ENCODE measurements around the gene CNIH4. TPM values are rescaled to one million over a fixed set of nuclear protein-coding genes. Genes with fewer than 3 reads are reported as not detected.

CNIH4 gene
- total and polyA plus RNA-seq, 4 donors, result 11.9 to 40.2 (median 29.2) TPM

DNA sequence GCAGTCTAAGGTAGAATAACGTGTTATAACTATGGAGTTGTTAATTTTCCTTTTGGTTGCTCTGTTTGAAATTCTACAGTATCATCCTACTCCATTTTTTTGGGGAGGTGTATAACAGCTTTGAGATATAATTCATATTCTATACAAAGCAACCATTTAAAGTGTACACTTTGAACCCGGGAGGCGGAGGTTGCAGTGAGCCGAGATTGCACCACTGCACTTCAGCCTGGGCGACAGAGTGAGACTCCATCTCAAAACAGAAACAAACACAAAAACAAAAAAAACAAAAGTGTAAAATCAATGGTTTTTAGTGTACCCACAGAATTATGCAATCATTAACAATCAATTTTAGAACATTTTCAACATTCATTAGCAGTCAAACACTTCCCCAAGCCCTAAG is 33.8 kb downstream of the CNIH4 start:
- no peak for DNase-seq (ENCODE audit: low spot score)
- peaks cover 0 to 6% (median 1%) of the 10 kb centered on the region in 4 donors for H3K4me1 ChIP-seq (ENCODE audit: control insufficient read depth in 4 of 4, insufficient read depth in 4 of 4, low read length in 3 of 4)
- H3K36me3 ChIP-seq (ENCODE audit: control insufficient read depth in 4 of 4, insufficient read depth in 3 of 4, low read depth in 1 of 4, low read length in 3 of 4), result peaks cover 5 to 65% (median 46%) of the 10 kb centered on the region in 4 donors
- H3K9me3 ChIP-seq (ENCODE audit: control insufficient read depth in 4 of 4, low read length in 3 of 4), result no peaks in the 10 kb centered on the region
- TF ChIP-seq YY1 (IDR thresholded peaks at IDR 0.05) (peak; percentile 45), SP1 (IDR thresholded peaks at IDR 0.05) (no peak), GABPA (IDR thresholded peaks at IDR 0.05 in 1 of 2, conservative IDR thresholded peaks at IDR 0.05 in 1 of 2) (no peak), HNF4A (conservative IDR thresholded peaks at IDR 0.05) (peak; percentile 56 to 64), RXRA (IDR thresholded peaks at IDR 0.05) (no peak), JUND (IDR thresholded peaks at IDR 0.05) (no peak), HNF4G (IDR thresholded peaks at IDR 0.05) (no peak), FOXA2 (IDR thresholded peaks at IDR 0.05) (no peak), FOXA1 (IDR thresholded peaks at IDR 0.05) (no peak)
- TF ChIP-seq, protein P1, sequence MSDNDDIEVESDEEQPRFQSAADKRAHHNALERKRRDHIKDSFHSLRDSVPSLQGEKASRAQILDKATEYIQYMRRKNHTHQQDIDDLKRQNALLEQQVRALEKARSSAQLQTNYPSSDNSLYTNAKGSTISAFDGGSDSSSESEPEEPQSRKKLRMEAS (IDR thresholded peaks at IDR 0.05), result no peak
- TF ChIP-seq, protein P2, sequence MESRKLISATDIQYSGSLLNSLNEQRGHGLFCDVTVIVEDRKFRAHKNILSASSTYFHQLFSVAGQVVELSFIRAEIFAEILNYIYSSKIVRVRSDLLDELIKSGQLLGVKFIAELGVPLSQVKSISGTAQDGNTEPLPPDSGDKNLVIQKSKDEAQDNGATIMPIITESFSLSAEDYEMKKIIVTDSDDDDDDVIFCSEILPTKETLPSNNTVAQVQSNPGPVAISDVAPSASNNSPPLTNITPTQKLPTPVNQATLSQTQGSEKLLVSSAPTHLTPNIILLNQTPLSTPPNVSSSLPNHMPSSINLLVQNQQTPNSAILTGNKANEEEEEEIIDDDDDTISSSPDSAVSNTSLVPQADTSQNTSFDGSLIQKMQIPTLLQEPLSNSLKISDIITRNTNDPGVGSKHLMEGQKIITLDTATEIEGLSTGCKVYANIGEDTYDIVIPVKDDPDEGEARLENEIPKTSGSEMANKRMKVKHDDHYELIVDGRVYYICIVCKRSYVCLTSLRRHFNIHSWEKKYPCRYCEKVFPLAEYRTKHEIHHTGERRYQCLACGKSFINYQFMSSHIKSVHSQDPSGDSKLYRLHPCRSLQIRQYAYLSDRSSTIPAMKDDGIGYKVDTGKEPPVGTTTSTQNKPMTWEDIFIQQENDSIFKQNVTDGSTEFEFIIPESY (IDR thresholded peaks at IDR 0.05), result no peak
- TF ChIP-seq, protein P3, sequence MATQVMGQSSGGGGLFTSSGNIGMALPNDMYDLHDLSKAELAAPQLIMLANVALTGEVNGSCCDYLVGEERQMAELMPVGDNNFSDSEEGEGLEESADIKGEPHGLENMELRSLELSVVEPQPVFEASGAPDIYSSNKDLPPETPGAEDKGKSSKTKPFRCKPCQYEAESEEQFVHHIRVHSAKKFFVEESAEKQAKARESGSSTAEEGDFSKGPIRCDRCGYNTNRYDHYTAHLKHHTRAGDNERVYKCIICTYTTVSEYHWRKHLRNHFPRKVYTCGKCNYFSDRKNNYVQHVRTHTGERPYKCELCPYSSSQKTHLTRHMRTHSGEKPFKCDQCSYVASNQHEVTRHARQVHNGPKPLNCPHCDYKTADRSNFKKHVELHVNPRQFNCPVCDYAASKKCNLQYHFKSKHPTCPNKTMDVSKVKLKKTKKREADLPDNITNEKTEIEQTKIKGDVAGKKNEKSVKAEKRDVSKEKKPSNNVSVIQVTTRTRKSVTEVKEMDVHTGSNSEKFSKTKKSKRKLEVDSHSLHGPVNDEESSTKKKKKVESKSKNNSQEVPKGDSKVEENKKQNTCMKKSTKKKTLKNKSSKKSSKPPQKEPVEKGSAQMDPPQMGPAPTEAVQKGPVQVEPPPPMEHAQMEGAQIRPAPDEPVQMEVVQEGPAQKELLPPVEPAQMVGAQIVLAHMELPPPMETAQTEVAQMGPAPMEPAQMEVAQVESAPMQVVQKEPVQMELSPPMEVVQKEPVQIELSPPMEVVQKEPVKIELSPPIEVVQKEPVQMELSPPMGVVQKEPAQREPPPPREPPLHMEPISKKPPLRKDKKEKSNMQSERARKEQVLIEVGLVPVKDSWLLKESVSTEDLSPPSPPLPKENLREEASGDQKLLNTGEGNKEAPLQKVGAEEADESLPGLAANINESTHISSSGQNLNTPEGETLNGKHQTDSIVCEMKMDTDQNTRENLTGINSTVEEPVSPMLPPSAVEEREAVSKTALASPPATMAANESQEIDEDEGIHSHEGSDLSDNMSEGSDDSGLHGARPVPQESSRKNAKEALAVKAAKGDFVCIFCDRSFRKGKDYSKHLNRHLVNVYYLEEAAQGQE (IDR thresholded peaks at IDR 0.05), result no peak
- TF ChIP-seq, protein P4, sequence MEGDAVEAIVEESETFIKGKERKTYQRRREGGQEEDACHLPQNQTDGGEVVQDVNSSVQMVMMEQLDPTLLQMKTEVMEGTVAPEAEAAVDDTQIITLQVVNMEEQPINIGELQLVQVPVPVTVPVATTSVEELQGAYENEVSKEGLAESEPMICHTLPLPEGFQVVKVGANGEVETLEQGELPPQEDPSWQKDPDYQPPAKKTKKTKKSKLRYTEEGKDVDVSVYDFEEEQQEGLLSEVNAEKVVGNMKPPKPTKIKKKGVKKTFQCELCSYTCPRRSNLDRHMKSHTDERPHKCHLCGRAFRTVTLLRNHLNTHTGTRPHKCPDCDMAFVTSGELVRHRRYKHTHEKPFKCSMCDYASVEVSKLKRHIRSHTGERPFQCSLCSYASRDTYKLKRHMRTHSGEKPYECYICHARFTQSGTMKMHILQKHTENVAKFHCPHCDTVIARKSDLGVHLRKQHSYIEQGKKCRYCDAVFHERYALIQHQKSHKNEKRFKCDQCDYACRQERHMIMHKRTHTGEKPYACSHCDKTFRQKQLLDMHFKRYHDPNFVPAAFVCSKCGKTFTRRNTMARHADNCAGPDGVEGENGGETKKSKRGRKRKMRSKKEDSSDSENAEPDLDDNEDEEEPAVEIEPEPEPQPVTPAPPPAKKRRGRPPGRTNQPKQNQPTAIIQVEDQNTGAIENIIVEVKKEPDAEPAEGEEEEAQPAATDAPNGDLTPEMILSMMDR (IDR thresholded peaks at IDR 0.05; ENCODE audit: low read depth, low read length, missing input control), result no peak
- H3K4me3 ChIP-seq (ENCODE audit: low read depth in 1 of 3, low read length in 3 of 3), result no peak overlapping the region
- no peak overlapping the region for H3K9ac ChIP-seq (ENCODE audit: low read depth in 1 of 2, low read length in 2 of 2)
- H3K27ac ChIP-seq (ENCODE audit: low read depth in 1 of 2, low read length in 2 of 2), result no peak overlapping the region
- WGBS, result 62% methylated on average over 5 of the region's 5 CpGs
- H3K27me3 ChIP-seq (ENCODE audit: control insufficient read depth in 4 of 4, insufficient read depth in 4 of 4, low read length in 3 of 4), result no peaks in the 10 kb centered on the region

DNA sequence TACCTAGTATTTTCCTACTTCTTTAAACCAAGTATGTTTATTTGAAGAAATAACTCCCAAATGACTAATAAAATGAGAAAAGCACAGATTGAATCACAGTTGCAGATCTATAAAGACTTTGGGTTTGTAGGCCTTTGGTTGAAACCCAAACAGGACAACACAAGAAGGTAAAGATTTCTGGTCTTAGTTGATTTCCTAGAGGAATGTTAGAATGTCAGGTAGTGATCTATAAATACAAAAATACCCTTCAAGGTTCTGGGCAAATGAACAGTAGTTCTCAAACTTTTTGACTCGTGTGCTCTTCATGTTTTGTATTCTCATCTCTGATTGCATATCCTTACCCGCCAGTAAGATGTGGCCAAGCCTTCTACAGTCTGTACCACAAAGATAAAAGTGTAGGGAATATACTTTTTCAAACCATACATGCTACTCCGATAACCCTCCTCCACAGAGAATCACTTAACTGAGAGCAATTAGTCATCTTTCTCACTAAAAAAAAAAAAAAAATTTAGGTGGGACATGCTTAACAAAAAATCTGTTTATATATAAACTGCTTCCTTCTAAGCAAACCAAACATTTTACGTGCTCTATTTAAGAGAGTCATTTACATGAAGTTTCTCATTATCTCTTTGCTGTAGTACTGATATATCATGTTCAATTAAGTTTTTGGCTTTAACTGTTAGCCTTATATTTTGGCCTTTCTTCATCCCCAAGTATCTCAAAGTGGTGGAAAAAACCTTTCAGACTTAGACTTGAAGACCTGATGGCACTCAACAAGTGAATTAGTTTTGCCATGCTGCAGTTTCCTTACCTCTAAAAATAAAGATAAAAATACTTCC is 36.0 kb downstream of the CNIH4 start:
- no peak for TF ChIP-seq FOXA2 (IDR thresholded peaks at IDR 0.05)
- no peak for TF ChIP-seq HNF4G (IDR thresholded peaks at IDR 0.05)
- TF ChIP-seq, protein P5, sequence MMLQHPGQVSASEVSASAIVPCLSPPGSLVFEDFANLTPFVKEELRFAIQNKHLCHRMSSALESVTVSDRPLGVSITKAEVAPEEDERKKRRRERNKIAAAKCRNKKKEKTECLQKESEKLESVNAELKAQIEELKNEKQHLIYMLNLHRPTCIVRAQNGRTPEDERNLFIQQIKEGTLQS (IDR thresholded peaks at IDR 0.05), result no peak
- TF ChIP-seq NR2F2 (IDR thresholded peaks at IDR 0.05), result no peak
- no peak for TF ChIP-seq RXRA (IDR thresholded peaks at IDR 0.05)
- no peak for TF ChIP-seq TAF1 (conservative IDR thresholded peaks at IDR 0.05)
- TF ChIP-seq GABPA (IDR thresholded peaks at IDR 0.05 in 1 of 2, conservative IDR thresholded peaks at IDR 0.05 in 1 of 2), result no peak
- TF ChIP-seq, protein P2 (IDR thresholded peaks at IDR 0.05), result no peak
- no peak for TF ChIP-seq HNF4A (conservative IDR thresholded peaks at IDR 0.05)
- TF ChIP-seq SP1 (IDR thresholded peaks at IDR 0.05), result no peak
- TF ChIP-seq, protein P3 (IDR thresholded peaks at IDR 0.05), result no peak
- Histone ChIP-seq H3K27ac (ENCODE audit: low read depth in 1 of 2, low read length in 2 of 2) (no peak overlapping the region), H3K4me1 (ENCODE audit: control insufficient read depth in 4 of 4, insufficient read depth in 4 of 4, low read length in 3 of 4) (peaks cover 0 to 6% (median 1%) of the 10 kb centered on the region in 4 donors), H3K36me3 (ENCODE audit: control insufficient read depth in 4 of 4, insufficient read depth in 3 of 4, low read depth in 1 of 4, low read length in 3 of 4) (peaks cover 5 to 75% (median 60%) of the 10 kb centered on the region in 4 donors), H3K9ac (ENCODE audit: low read depth in 1 of 2, low read length in 2 of 2) (no peak overlapping the region), H3K4me3 (ENCODE audit: low read depth in 1 of 3, low read length in 3 of 3) (no peak overlapping the region), H3K9me3 (ENCODE audit: control insufficient read depth in 4 of 4, low read length in 3 of 4) (no peaks in the 10 kb centered on the region), H3K27me3 (ENCODE audit: control insufficient read depth in 4 of 4, insufficient read depth in 4 of 4, low read length in 3 of 4) (no peaks in the 10 kb centered on the region)
- DNase-seq (ENCODE audit: low spot score), result no peak
- 95% methylated on average over 4 of the region's 4 CpGs for WGBS
